K562 (cell line): ENCODE results near the gene NAIF1. TPM values are rescaled to one million over a fixed set of nuclear protein-coding genes. Genes with fewer than 3 reads are reported as not detected.

Source experiments
- BRF1 ChIP-seq: IDR thresholded peaks from 3 replicates; pipeline ENCODE4 v1.6.1; 2011; ENCODE audit warnings: borderline replicate concordance, mild to moderate bottlenecking; ENCODE audit not compliant: insufficient read length; ENCODE audit errors: extremely low read depth
- CC2D1A ChIP-seq: fragments of 450-650 bp; IDR thresholded peaks from 2 replicates; pipeline ENCODE4 v1.6.1; 2017; ENCODE audit warnings: mild to moderate bottlenecking
- CEBPG ChIP-seq, 3 experiments: fragments of 200-800 bp in 1 of 3; sonication (Bioruptor generic) in 1 of 3; sonication (generic) in 1 of 3; formaldehyde crosslinking in 1 of 3; IDR thresholded peaks in 2 of 3; conservative IDR thresholded peaks in 1 of 3; 2 replicates each; pipeline versions ENCODE4 v1.6.1 to v1.8.0; 2016 to 2022; ENCODE audit warnings: missing compliant biosample characterization in 2 of 3, missing genetic modification characterization in 2 of 3, mild to moderate bottlenecking in 1 of 3, missing genetic modification reagents in 1 of 3
- CTCF ChIP-seq, 3 experiments: IDR thresholded peaks in 2 of 3; conservative IDR thresholded peaks in 1 of 3; 2 replicates each; pipeline ENCODE4 v1.5.1; 2011 to 2012; ENCODE audit warnings: low read length in 3 of 3, mild to moderate bottlenecking in 3 of 3, control low read depth in 2 of 3, improper control_type of control experiment in 1 of 3, inconsistent platforms in 1 of 3, low read depth in 1 of 3, mixed read lengths in 1 of 3, moderate library complexity in 1 of 3; ENCODE audit not compliant: insufficient read depth in 2 of 3
- GABPB2 ChIP-seq: fragments of 250-450 bp; sonication (Bioruptor Pico); conservative IDR thresholded peaks from 2 replicates; pipeline ENCODE4 v1.5.1; 2021; ENCODE audit warnings: mild to moderate bottlenecking
- GTF2E2 ChIP-seq: fragments of 200-800 bp; sonication (Bioruptor generic); IDR thresholded peaks from 2 replicates; pipeline ENCODE4 v1.6.1; 2016; ENCODE audit warnings: missing genetic modification characterization, missing compliant biosample characterization
- IRF9 ChIP-seq: fragments of 450-650 bp; IDR thresholded peaks from 2 replicates; pipeline ENCODE4 v1.6.1; 2016; ENCODE audit warnings: missing biosample characterization, missing genetic modification characterization
- KAT2B ChIP-seq: IDR thresholded peaks from one replicate; pipeline ENCODE4 v1.6.1; 2012; ENCODE audit warnings: low read depth, mild to moderate bottlenecking, control low read depth, inconsistent platforms, low read length, moderate library complexity
- LARP7 ChIP-seq: fragments of 450-650 bp; IDR thresholded peaks from 2 replicates; pipeline ENCODE4 v1.6.1; 2016
- MAZ ChIP-seq, 2 experiments: fragments of 450-650 bp in 1 of 2; sonication (generic) in 1 of 2; formaldehyde crosslinking; IDR thresholded peaks in 1 of 2; conservative IDR thresholded peaks in 1 of 2; 2 replicates each; pipeline versions ENCODE4 v1.4.0 to v1.5.0; 2020; ENCODE audit warnings: mild to moderate bottlenecking in 1 of 2, missing genetic modification reagents in 1 of 2
- MLLT1 ChIP-seq, 2 experiments: fragments of 450-650 bp; IDR thresholded peaks; 2 replicates each; pipeline ENCODE4 v1.6.1; 2016
- NCOA1 ChIP-seq: fragments of 450-650 bp; IDR thresholded peaks from 2 replicates; pipeline ENCODE4 v1.6.1; 2016; ENCODE audit warnings: low read depth
- RBM34 ChIP-seq: fragments of 200-400 bp; formaldehyde crosslinking; IDR thresholded peaks from 2 replicates; pipeline ENCODE4 v1.6.1; 2018; ENCODE audit warnings: low read length, borderline replicate concordance; ENCODE audit not compliant: insufficient read depth
- ZBTB8A ChIP-seq: fragments of 450-650 bp; IDR thresholded peaks from 2 replicates; pipeline ENCODE4 v1.6.1; 2018; ENCODE audit warnings: mild to moderate bottlenecking, moderate library complexity; ENCODE audit not compliant: partially characterized antibody
- ZNF253 ChIP-seq: fragments of 250-450 bp; sonication (Bioruptor Pico); conservative IDR thresholded peaks from 2 replicates; pipeline ENCODE4 v1.6.1; 2021; ENCODE audit warnings: mild to moderate bottlenecking
- ZNF263 ChIP-seq: sonication (generic); formaldehyde crosslinking; IDR thresholded peaks from 2 replicates; pipeline ENCODE4 v1.8.0; 2022; ENCODE audit warnings: mild to moderate bottlenecking, missing genetic modification reagents, borderline replicate concordance
- ZNF347 ChIP-seq: fragments of 450-650 bp; formaldehyde crosslinking; IDR thresholded peaks from 2 replicates; pipeline ENCODE4 v1.4.0; 2020; ENCODE audit warnings: low read depth, mild to moderate bottlenecking, moderate library complexity
- ZNF764 ChIP-seq: fragments of 250-450 bp; sonication (Bioruptor Pico); IDR thresholded peaks from 2 replicates; pipeline ENCODE4 v1.4.0; 2020; ENCODE audit warnings: low read depth, mild to moderate bottlenecking, moderate library complexity
- ZNF830 ChIP-seq: fragments of 250-450 bp; sonication (Bioruptor Pico); IDR thresholded peaks from 2 replicates; pipeline ENCODE4 v1.5.0; 2021; ENCODE audit warnings: mild to moderate bottlenecking
- polyA plus RNA-seq, 8 experiments: library from polyadenylated mRNA; depleted of rRNA in 4 of 8; stranded (reverse) in 5 of 8; unstranded in 3 of 8; fragments of >200 nt; fragmentation: Nextera tagmentation in 2 of 8; fragmentation: Illumina TruSeq in 1 of 8; extraction: Ambion mirVana in 2 of 8; extraction: Trizol in 1 of 8; gene quantifications; 2 replicates each; pipeline versions ENCODE4 v1.2.1 to v1.2.3, GENCODE V29; 2011 to 2014; ENCODE audit warnings: inconsistent platforms in 1 of 8, missing spikeins in 1 of 8
- total RNA-seq, 7 experiments: library from RNA; depleted of rRNA in 6 of 7; stranded (reverse); fragments of >200 nt in 6 of 7; fragmentation: Illumina TruSeq in 2 of 7; extraction: Trizol in 2 of 7; gene quantifications; 2 replicates each; pipeline versions ENCODE4 v1.2.1 to v1.2.3, GENCODE V29; 2011 to 2021; ENCODE audit warnings: low replicate concordance in 1 of 7

NAIF1 gene
- total and polyA plus RNA-seq, 9 of the 15 experiments (the other 6 are each of a cell fraction or from before 2014, with no cell fraction given): 4.8 to 26.6 (median 17.2) TPM

- TF ChIP-seq RBM34: no peak
- no peak for TF ChIP-seq GABPB2 (CRISPR knock-in tag)
- no peak for TF ChIP-seq NCOA1
- no peak for TF ChIP-seq ZNF347 (CRISPR knock-in tag)
- no peak for TF ChIP-seq BRF1
- no peak; the same call in 1 of the 2 replicates for TF ChIP-seq ZNF263 (CRISPR knock-in tag)
- peak in 1 of 2 experiments; percentile 40; a peak in 1 of 4 replicates for TF ChIP-seq MLLT1 (IDR thresholded peaks at IDR 0.05)
- no peak for TF ChIP-seq KAT2B
- TF ChIP-seq ZNF830 (CRISPR knock-in tag): no peak; the same call in 1 of the 2 replicates
- TF ChIP-seq ZNF764 (CRISPR knock-in tag): no peak
- no peak for TF ChIP-seq CEBPG (CRISPR knock-in tag; IDR thresholded peaks at IDR 0.05)
- no peak for TF ChIP-seq CEBPG (tag; conservative IDR thresholded peaks at IDR 0.05 in 1 of 2, IDR thresholded peaks at IDR 0.05 in 1 of 2)
- TF ChIP-seq ZNF253 (CRISPR knock-in tag): no peak
- TF ChIP-seq ZBTB8A: no peak
- TF ChIP-seq IRF9 (tag): no peak
- no peak for TF ChIP-seq CTCF (IDR thresholded peaks at IDR 0.05 in 2 of 3, conservative IDR thresholded peaks at IDR 0.05 in 1 of 3; ENCODE audit: insufficient read depth in 2 of 3, low read depth in 1 of 3, low read length in 3 of 3)
- no peak for TF ChIP-seq LARP7
- TF ChIP-seq MAZ (CRISPR knock-in tag; conservative IDR thresholded peaks at IDR 0.05 in 1 of 2, IDR thresholded peaks at IDR 0.05 in 1 of 2): peak; percentile 36 to 62; a peak in 3 of 4 replicates
- TF ChIP-seq GTF2E2 (tag): no peak
- no peak for TF ChIP-seq CC2D1A
Measured at GRCh38 chr9:128067645-128068385, 695 bp upstream of the NAIF1 start, which contains the start of gene SLC25A25 (continued).
